ENCODE measurements around the gene TJP2. TPM values are rescaled to one million over a fixed set of nuclear protein-coding genes. Genes with fewer than 3 reads are reported as not detected.

TJP2 gene
- total RNA-seq, 2 experiments from 2014 or later = 6.3 to 8.0 TPM

GRCh38 chr9:69292078-69292477 is 118.0 kb downstream of the TJP2 start:
- Histone ChIP-seq H3K4me3 (ENCODE audit: low read length) (no peak overlapping the region), H3K4me1 (ENCODE audit: insufficient read depth, low read length) (no peaks in the 10 kb centered on the region), H3K36me3 (ENCODE audit: insufficient read depth, low read length) (no peaks in the 10 kb centered on the region), H3K9me3 (ENCODE audit: control insufficient read depth in 1 of 2, insufficient read depth in 1 of 2, low read length in 2 of 2) (no peaks in the 10 kb centered on the region), H3K27me3 (ENCODE audit: control insufficient read depth in 1 of 2, insufficient read depth in 2 of 2, low read length in 2 of 2) (peaks cover 0 to 2% of the 10 kb centered on the region in 2 experiments), H3K27ac (ENCODE audit: low read depth in 1 of 2, low read length in 2 of 2) (no peak overlapping the region)
- no peak for TF ChIP-seq CTCF (IDR thresholded peaks at IDR 0.05)
- Mint-ChIP-seq H3K9me3 (no peaks in the 10 kb centered on the region), H3K36me3 (ENCODE audit: low read depth) (no peaks in the 10 kb centered on the region), H3K4me3 (no peak overlapping the region), H3K27me3 (peaks cover 32% of the 10 kb centered on the region), H3K27ac (no peak overlapping the region), H3K4me1 (ENCODE audit: low read depth) (no peaks in the 10 kb centered on the region)
- ChIA-PET POLR2A (no interaction called here), CTCF (no interaction called here)
- DNase-seq (no peak), ATAC-seq (ENCODE audit: poor library complexity) (no peak)
- intact Hi-C loops (cut with DNase I, micrococcal nuclease) = no loop called here

- no peaks in the 10 kb centered on the region for H3K9me3 Mint-ChIP-seq
- H3K27ac ChIP-seq (ENCODE audit: low read depth in 1 of 2, low read length in 2 of 2) = no peak overlapping the region
- intact Hi-C loops (cut with DNase I, micrococcal nuclease) = no loop called here
- H3K4me1 Mint-ChIP-seq (ENCODE audit: low read depth) = no peaks in the 10 kb centered on the region
- H3K36me3 ChIP-seq (ENCODE audit: insufficient read depth, low read length) = no peaks in the 10 kb centered on the region
- no peak overlapping the region for H3K4me3 ChIP-seq (ENCODE audit: low read length)
- H3K36me3 Mint-ChIP-seq (ENCODE audit: low read depth) = no peaks in the 10 kb centered on the region
- H3K27me3 ChIP-seq (ENCODE audit: control insufficient read depth in 1 of 2, insufficient read depth in 2 of 2, low read length in 2 of 2) = no peaks in the 10 kb centered on the region
- H3K4me1 ChIP-seq (ENCODE audit: insufficient read depth, low read length) = no peaks in the 10 kb centered on the region
- H3K4me3 Mint-ChIP-seq = no peak overlapping the region
- TF ChIP-seq CTCF (IDR thresholded peaks at IDR 0.05) = no peak
- peaks cover 23% of the 10 kb centered on the region for H3K27me3 Mint-ChIP-seq
- ATAC-seq (ENCODE audit: poor library complexity) = no peak
- POLR2A ChIA-PET = no interaction called here
- DNase-seq = no peak
- H3K9me3 ChIP-seq (ENCODE audit: control insufficient read depth in 1 of 2, insufficient read depth in 1 of 2, low read length in 2 of 2) = no peaks in the 10 kb centered on the region
- H3K27ac Mint-ChIP-seq = no peak overlapping the region
- CTCF ChIA-PET = no interaction called here
Observed at GRCh38 chr9:69293156-69293555, 119.1 kb downstream of the TJP2 start.

GRCh38 chr9:69295872-69296552 is 121.9 kb downstream of the TJP2 start:
- peaks cover 14% of the 10 kb centered on the region for H3K27me3 Mint-ChIP-seq
- intact Hi-C loops (cut with DNase I, micrococcal nuclease) = no loop called here
- H3K9me3 Mint-ChIP-seq = no peaks in the 10 kb centered on the region
- H3K4me1 Mint-ChIP-seq (ENCODE audit: low read depth) = no peaks in the 10 kb centered on the region
- no peaks in the 10 kb centered on the region for H3K36me3 Mint-ChIP-seq (ENCODE audit: low read depth)
- Histone ChIP-seq H3K27me3 (ENCODE audit: control insufficient read depth in 1 of 2, insufficient read depth in 2 of 2, low read length in 2 of 2) (no peaks in the 10 kb centered on the region), H3K27ac (ENCODE audit: low read depth in 1 of 2, low read length in 2 of 2) (no peak overlapping the region), H3K36me3 (ENCODE audit: insufficient read depth, low read length) (no peaks in the 10 kb centered on the region), H3K4me3 (ENCODE audit: low read length) (no peak overlapping the region), H3K9me3 (ENCODE audit: control insufficient read depth in 1 of 2, insufficient read depth in 1 of 2, low read length in 2 of 2) (no peaks in the 10 kb centered on the region), H3K4me1 (ENCODE audit: insufficient read depth, low read length) (no peaks in the 10 kb centered on the region)
- POLR2A ChIA-PET = no interaction called here
- no peak overlapping the region for H3K27ac Mint-ChIP-seq
- DNase-seq = no peak
- ATAC-seq (ENCODE audit: poor library complexity) = no peak
- TF ChIP-seq CTCF (IDR thresholded peaks at IDR 0.05) = no peak
- no peak overlapping the region for H3K4me3 Mint-ChIP-seq
- CTCF ChIA-PET = interaction anchor here (1.0 kb wide), 1 partner anchor 18 kb away, joined by 3 read pairs; no protein-coding TSS in a partner anchor
